ENCODE measurements around the gene PAX5. TPM values are rescaled to one million over a fixed set of nuclear protein-coding genes. Genes with fewer than 3 reads are reported as not detected.

Gene PAX5
- total RNA-seq, 4 donors from 2014 or later: under 0.01 to 0.29 TPM; not detected in 2

DNA sequence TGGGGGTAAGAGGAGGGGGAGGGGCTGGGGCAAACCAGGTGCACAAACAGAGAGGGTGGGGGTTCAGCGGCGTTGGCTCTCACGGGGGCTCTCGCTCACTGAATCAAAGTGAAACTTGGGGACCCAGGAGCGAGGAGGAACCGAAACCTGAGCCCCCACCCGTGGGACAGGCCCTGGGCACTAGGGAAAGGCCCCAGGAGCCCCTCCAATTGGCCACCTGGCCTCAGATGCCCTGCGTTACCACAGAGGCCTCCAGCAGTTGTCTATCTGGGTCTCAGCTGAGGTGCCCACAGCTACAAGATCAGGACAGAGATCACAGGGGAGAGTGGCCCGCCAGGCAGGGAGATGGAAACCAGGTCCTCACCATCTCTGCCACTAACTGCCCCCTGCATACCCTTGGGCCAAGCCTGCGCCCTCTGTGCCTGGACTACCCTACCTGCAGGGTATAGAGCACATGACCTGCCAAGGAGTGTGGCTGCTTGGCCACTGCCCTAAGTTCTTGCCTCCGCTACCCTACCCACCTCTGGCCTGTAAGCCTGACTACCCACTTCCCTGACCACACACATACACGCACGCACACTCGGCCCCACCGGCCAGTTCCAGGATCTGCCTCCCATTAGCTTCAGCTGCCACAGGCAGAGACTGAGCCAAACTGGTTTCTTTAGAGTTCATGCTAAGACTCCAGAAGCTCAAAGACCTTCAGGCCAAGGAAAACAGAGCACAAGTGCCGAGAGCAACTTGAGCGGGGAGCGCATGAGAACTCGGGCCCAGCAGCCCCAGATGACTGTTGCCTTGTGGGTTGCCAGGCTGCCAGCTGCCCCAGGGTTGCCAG lies 39.9 kb downstream of the PAX5 start:
- Histone ChIP-seq H3K27ac (no peak overlapping the region), H3K9me3 (peaks cover 0 to 15% (median 14%) of the 10 kb centered on the region in 3 donors), H3K27me3 (peaks cover 0 to 94% (median 0%) of the 10 kb centered on the region in 4 donors), H3K36me3 (no peaks in the 10 kb centered on the region), H3K4me3 (no peak overlapping the region), H3K4me1 (peaks cover 0 to 2% (median 0%) of the 10 kb centered on the region in 3 donors)
- TF ChIP-seq POLR2A (IDR thresholded peaks at IDR 0.05) (no peak), CTCF (IDR thresholded peaks at IDR 0.05) (no peak)
- 48 to 56% methylated on average over 9 to 11 of the region's 19 CpGs for WGBS, 2 donors
- no peak for DNase-seq
- intact Hi-C loops (cut with DNase I): loop anchor here (5.0 to 10.0 kb wide), 2 partner anchors 117 to 371 kb away; no protein-coding TSS in a partner anchor

- no peak for TF ChIP-seq POLR2A (IDR thresholded peaks at IDR 0.05)
- TF ChIP-seq CTCF (IDR thresholded peaks at IDR 0.05): no peak
- peaks cover 0 to 4% (median 2%) of the 10 kb centered on the region in 3 donors for H3K4me1 ChIP-seq
- no peak for DNase-seq
- WGBS, 2 donors: 45 to 51% methylated on average over 5 to 7 of the region's 7 CpGs
- intact Hi-C loops (cut with DNase I): loop anchor here (5.0 to 10.0 kb wide), 2 partner anchors 115 to 372 kb away; no protein-coding TSS in a partner anchor
- peaks cover 0 to 15% (median 14%) of the 10 kb centered on the region in 3 donors for H3K9me3 ChIP-seq
- H3K27ac ChIP-seq: no peak overlapping the region
- no peaks in the 10 kb centered on the region for H3K36me3 ChIP-seq
- peaks cover 0 to 95% (median 0%) of the 10 kb centered on the region in 4 donors for H3K27me3 ChIP-seq
- H3K4me3 ChIP-seq: no peak overlapping the region
Observed at GRCh38 chr9:36992501-36993316, 41.4 kb downstream of the PAX5 start.

DNA sequence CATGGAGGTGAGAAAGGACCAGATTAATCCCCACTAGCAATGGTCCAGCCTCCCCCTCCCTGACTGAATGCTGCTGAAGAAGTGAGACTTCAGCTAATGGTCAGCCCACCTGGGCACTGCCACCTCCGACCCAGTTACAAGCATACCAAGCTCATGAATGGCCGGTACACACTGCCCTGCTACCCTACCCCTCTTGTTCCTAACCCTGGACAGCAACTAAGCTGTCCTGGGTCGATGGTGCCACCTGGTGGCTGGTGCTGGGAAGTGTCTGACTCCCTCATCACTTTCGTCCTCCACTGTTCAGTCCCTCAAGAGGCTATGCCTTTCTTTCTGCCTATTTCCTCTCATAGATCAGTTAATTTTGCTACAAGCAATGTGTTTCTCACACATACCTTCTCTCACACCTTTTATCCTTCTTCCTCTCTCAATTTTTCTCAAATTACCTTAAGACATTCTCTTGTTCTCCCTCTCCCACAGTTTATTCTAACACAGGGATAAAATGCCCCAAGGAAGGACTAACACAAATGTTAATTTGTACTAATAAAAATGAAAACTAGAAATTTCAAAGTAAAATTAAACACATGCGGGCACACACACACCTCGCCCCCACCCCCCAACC lies 42.4 kb downstream of the PAX5 start:
- TF ChIP-seq CTCF (IDR thresholded peaks at IDR 0.05) (peak; percentile 19 to 86 (median 53)), POLR2A (IDR thresholded peaks at IDR 0.05) (no peak)
- H3K27me3 ChIP-seq: peaks cover 0 to 95% (median 5%) of the 10 kb centered on the region in 4 donors
- 15 to 21% methylated on average over 6 of the region's 6 CpGs for WGBS, 2 donors

DNA sequence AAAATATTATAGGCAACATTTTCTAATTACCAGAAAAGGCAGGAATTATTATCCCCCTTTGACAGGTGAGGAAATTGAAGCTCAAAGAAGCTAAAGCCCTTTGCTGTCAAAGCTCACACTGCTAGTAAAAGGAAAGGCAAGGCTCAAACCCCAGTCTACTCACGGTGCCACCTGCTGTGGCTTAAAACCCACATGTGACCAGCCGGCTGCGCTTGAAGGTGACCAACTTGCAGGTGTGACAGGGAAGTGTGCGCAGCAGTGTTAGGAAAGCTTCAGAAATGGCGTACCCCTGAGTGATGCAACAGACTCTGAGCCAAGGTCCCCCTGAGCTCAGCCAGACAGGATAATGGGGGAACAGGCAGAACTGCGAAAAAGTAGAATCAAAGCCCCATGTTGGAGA lies 45.2 kb downstream of the PAX5 start:
- Histone ChIP-seq H3K36me3 (no peaks in the 10 kb centered on the region), H3K27ac (no peak overlapping the region), H3K9me3 (peaks cover 0 to 15% (median 14%) of the 10 kb centered on the region in 3 donors), H3K27me3 (peaks cover 0 to 95% (median 15%) of the 10 kb centered on the region in 4 donors), H3K4me1 (peaks cover 3 to 23% (median 7%) of the 10 kb centered on the region in 3 donors), H3K4me3 (no peak overlapping the region)
- WGBS, 2 donors: 23 to 26% methylated on average over 5 to 6 of the region's 6 CpGs
- no peak for DNase-seq
- TF ChIP-seq CTCF (IDR thresholded peaks at IDR 0.05) (no peak), POLR2A (IDR thresholded peaks at IDR 0.05) (no peak)
- intact Hi-C loops (cut with DNase I): no loop called here

More for the DNA sequence above, 42.4 kb downstream of the PAX5 start:
- no peaks in the 10 kb centered on the region for H3K36me3 ChIP-seq
- no peak overlapping the region for H3K27ac ChIP-seq
- peaks cover 0 to 15% (median 14%) of the 10 kb centered on the region in 3 donors for H3K9me3 ChIP-seq
- intact Hi-C loops (cut with DNase I): loop anchor here (5.0 to 10.0 kb wide), 2 partner anchors 114 to 373 kb away; no protein-coding TSS in a partner anchor
- no peak overlapping the region for H3K4me3 ChIP-seq
- DNase-seq: no peak
- peaks cover 0 to 10% (median 6%) of the 10 kb centered on the region in 3 donors for H3K4me1 ChIP-seq

All from esophagus squamous epithelium (tissue), 5 donors.